Lung microvascular endothelial cell (primary cell): ENCODE measurements around the gene MSX2. TPM values are rescaled to one million over a fixed set of nuclear protein-coding genes. Genes with fewer than 3 reads are reported as not detected.

Source experiments
- DNase-seq, 2 donors: peaks; one replicate each; pipeline versions ENCODE4 v3.0.0 to v3.0.0-alpha.2; 2010; ENCODE audit warnings: low read depth in 2 of 2
- total RNA-seq: library from RNA; depleted of rRNA; stranded (reverse); fragments of >200 nt; gene quantifications from 2 replicates; pipeline ENCODE4 v1.2.1, GENCODE V29; 2014

The MSX2 gene
- total RNA-seq, 1 donor from 2014 or later, result not detected

GRCh38 chr5:174718880-174719610 lies 5.3 kb upstream of the MSX2 start:
- no peak for DNase-seq

GRCh38 chr5:174719793-174720611 lies 4.4 kb upstream of the MSX2 start:
- DNase-seq, result no peak

- DNase-seq, result no peak
These were observed 3.5 kb upstream of the MSX2 start for GRCh38 chr5:174720612-174721529.

- DNase-seq, result no peak
These were observed 2.6 kb upstream of the MSX2 start for GRCh38 chr5:174721530-174722432.

GRCh38 chr5:174722500-174722899 lies 1.9 kb upstream of the MSX2 start:
- no peak for DNase-seq

- no peak for DNase-seq
These were observed 935 bp upstream of the MSX2 start for GRCh38 chr5:174723315-174723978.

- DNase-seq, result no peak
These were observed 351 bp upstream of the MSX2 start for GRCh38 chr5:174723979-174724483.

GRCh38 chr5:174725261-174725990 lies 1.0 kb downstream of the MSX2 start:
- no peak for DNase-seq

GRCh38 chr5:174725991-174726601 lies 1.7 kb downstream of the MSX2 start:
- DNase-seq, result no peak

- DNase-seq, result no peak
These were observed 2.8 kb downstream of the MSX2 start for GRCh38 chr5:174726916-174727793.

GRCh38 chr5:174727794-174728680 lies 3.7 kb downstream of the MSX2 start:
- no peak for DNase-seq

- DNase-seq, result no peak
These were observed 4.8 kb downstream of the MSX2 start for GRCh38 chr5:174729075-174729680.

- DNase-seq, result no peak
These were observed 7.0 kb downstream of the MSX2 start for GRCh38 chr5:174731214-174732035.

- no peak for DNase-seq
These were observed 7.9 kb downstream of the MSX2 start for GRCh38 chr5:174732036-174733020.
